Measurements from ENCODE around the gene MFSD12. TPM values are rescaled to one million over a fixed set of nuclear protein-coding genes. Genes with fewer than 3 reads are reported as not detected.
A peak's percentile ranks its signal among the peaks of the same experiment; 100 is the strongest.

MFSD12 gene
- total and polyA plus RNA-seq, 4 donors, result 9.4 to 43.6 (median 24.6) TPM

DNA sequence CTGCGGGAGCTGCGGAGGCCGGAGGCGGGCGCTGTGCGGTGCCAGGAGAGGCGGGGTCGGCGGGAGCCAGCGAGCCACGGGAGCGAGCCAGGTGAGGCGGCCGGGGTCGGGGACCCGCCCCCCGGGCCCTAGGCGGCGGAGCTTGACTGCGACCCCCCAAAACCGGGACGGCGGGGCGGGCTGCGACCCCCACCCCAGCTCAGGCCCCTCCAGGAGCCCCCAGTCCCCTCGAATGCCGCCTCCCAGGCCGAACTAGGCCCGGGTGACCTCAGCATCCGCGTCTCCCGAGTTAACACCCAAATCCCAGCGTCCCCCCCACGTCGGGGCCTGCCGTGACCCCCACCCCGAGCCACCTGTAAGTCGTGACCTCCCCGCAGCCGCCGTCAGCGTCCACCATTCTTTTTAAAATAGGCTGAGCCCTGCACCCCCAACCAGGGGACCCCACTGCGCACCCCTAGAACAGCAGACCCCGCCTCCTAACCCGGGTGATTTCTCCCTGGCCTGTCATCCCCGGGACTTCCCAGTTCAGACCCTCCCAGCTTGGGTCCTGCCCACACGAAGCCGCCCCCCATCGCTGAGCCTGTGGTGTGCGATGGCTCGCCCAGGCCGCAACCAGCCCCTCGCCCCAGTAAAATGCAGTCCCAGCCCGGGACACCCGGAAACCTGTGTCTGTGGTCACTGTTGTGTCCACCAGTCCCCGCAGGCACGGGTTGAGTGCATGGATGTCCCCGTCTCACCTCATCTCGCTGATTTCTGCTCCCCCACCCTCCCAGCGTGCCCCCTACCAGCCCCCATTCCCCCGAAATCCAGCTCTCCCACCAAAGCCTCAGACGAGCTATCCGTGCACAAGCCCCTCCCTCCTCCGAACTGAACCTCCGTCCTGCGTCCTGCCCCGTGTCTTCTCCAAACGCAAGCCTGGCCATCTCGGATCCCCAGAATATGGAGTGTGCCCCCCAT lies 50.7 kb downstream of the MFSD12 start:
- WGBS, result under 1% methylated on average over 69 of the region's 69 CpGs
- no peaks in the 10 kb centered on the region for H3K36me3 ChIP-seq (ENCODE audit: control insufficient read depth in 4 of 4, insufficient read depth in 3 of 4, low read depth in 1 of 4, low read length in 3 of 4)
- H3K4me1 ChIP-seq (ENCODE audit: control insufficient read depth in 4 of 4, insufficient read depth in 4 of 4, low read length in 3 of 4), result peaks cover 9 to 55% (median 39%) of the 10 kb centered on the region in 4 donors
- H3K9me3 ChIP-seq (ENCODE audit: control insufficient read depth in 4 of 4, low read length in 3 of 4), result no peaks in the 10 kb centered on the region
- DNase-seq (ENCODE audit: low spot score), result peak; percentile 52
- peak overlapping the region; percentile 65 to 80 for H3K9ac ChIP-seq (ENCODE audit: low read depth in 1 of 2, low read length in 2 of 2)
- H3K27me3 ChIP-seq (ENCODE audit: control insufficient read depth in 4 of 4, insufficient read depth in 4 of 4, low read length in 3 of 4), result no peaks in the 10 kb centered on the region
- peak overlapping the region; percentile 81 to 83 for H3K27ac ChIP-seq (ENCODE audit: low read depth in 1 of 2, low read length in 2 of 2)
- TF ChIP-seq, protein P1, sequence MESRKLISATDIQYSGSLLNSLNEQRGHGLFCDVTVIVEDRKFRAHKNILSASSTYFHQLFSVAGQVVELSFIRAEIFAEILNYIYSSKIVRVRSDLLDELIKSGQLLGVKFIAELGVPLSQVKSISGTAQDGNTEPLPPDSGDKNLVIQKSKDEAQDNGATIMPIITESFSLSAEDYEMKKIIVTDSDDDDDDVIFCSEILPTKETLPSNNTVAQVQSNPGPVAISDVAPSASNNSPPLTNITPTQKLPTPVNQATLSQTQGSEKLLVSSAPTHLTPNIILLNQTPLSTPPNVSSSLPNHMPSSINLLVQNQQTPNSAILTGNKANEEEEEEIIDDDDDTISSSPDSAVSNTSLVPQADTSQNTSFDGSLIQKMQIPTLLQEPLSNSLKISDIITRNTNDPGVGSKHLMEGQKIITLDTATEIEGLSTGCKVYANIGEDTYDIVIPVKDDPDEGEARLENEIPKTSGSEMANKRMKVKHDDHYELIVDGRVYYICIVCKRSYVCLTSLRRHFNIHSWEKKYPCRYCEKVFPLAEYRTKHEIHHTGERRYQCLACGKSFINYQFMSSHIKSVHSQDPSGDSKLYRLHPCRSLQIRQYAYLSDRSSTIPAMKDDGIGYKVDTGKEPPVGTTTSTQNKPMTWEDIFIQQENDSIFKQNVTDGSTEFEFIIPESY (IDR thresholded peaks at IDR 0.05), result no peak
- TF ChIP-seq RXRA (IDR thresholded peaks at IDR 0.05), result peak in 1 of 2 donors; percentile 4
- peak overlapping the region; percentile 70 to 90 (median 77) for H3K4me3 ChIP-seq (ENCODE audit: low read depth in 1 of 3, low read length in 3 of 3)

- H3K4me1 ChIP-seq (ENCODE audit: control insufficient read depth in 4 of 4, insufficient read depth in 4 of 4, low read length in 3 of 4), result peaks cover 3 to 50% (median 34%) of the 10 kb centered on the region in 4 donors
- no peaks in the 10 kb centered on the region for H3K27me3 ChIP-seq (ENCODE audit: control insufficient read depth in 4 of 4, insufficient read depth in 4 of 4, low read length in 3 of 4)
- H3K9me3 ChIP-seq (ENCODE audit: control insufficient read depth in 4 of 4, low read length in 3 of 4), result no peaks in the 10 kb centered on the region
- peak within 1 kb of the TSS; percentile 88 to 90 (median 88) for H3K4me3 ChIP-seq (ENCODE audit: low read depth in 1 of 3, low read length in 3 of 3)
- TF ChIP-seq RAD21 (IDR thresholded peaks at IDR 0.05) (no peak), RXRA (IDR thresholded peaks at IDR 0.05) (peak in 1 of 2 donors; percentile 32), YY1 (IDR thresholded peaks at IDR 0.05) (peak; percentile 76), HNF4A (conservative IDR thresholded peaks at IDR 0.05) (peak; percentile 15 to 34), GABPA (IDR thresholded peaks at IDR 0.05 in 1 of 2, conservative IDR thresholded peaks at IDR 0.05 in 1 of 2) (peak; percentile 79 to 94), HNF4G (IDR thresholded peaks at IDR 0.05) (no peak), TAF1 (conservative IDR thresholded peaks at IDR 0.05) (no peak), SP1 (IDR thresholded peaks at IDR 0.05) (peak; percentile 69), REST (IDR thresholded peaks at IDR 0.05) (no peak), FOXA2 (IDR thresholded peaks at IDR 0.05) (no peak), JUND (IDR thresholded peaks at IDR 0.05) (no peak), CTCF (IDR thresholded peaks at IDR 0.05; ENCODE audit: low read depth, low read length, missing input control) (no peak), FOXA1 (IDR thresholded peaks at IDR 0.05) (no peak), MAX (IDR thresholded peaks at IDR 0.05) (no peak), NR2F2 (IDR thresholded peaks at IDR 0.05) (no peak), EGR1 (IDR thresholded peaks at IDR 0.05; ENCODE audit: low read depth in 2 of 2) (no peak)
- TF ChIP-seq, protein P1 (IDR thresholded peaks at IDR 0.05), result no peak
- TF ChIP-seq, protein P2, sequence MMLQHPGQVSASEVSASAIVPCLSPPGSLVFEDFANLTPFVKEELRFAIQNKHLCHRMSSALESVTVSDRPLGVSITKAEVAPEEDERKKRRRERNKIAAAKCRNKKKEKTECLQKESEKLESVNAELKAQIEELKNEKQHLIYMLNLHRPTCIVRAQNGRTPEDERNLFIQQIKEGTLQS (IDR thresholded peaks at IDR 0.05), result no peak
- H3K27ac ChIP-seq (ENCODE audit: low read depth in 1 of 2, low read length in 2 of 2), result peak within 1 kb of the TSS; percentile 82 to 83
- H3K36me3 ChIP-seq (ENCODE audit: control insufficient read depth in 4 of 4, insufficient read depth in 3 of 4, low read depth in 1 of 4, low read length in 3 of 4), result no peaks in the 10 kb centered on the region
- under 1% methylated on average over 79 of the region's 79 CpGs for WGBS
- peak within 1 kb of the TSS; percentile 65 to 80 for H3K9ac ChIP-seq (ENCODE audit: low read depth in 1 of 2, low read length in 2 of 2)
- DNase-seq (ENCODE audit: low spot score), result peak; percentile 100
Measured at GRCh38 chr19:3505598-3506383, 51.6 kb downstream of the MFSD12 start, which contains the start of gene FZR1. TSS of gene FZR1 (plus strand) at chr19:3506311. CDS start at chr19:3522990, 16,679 bp downstream.

Data from liver (tissue), 9 donors.